A549 (cell line): Measurements from ENCODE around the gene EPB41L5.

ENCODE experiments used
- BHLHE40 ChIP-seq: IDR thresholded peaks from 2 replicates; pipeline ENCODE4 v1.6.1; 2012; ENCODE audit warnings: low read depth, low read length, inconsistent platforms
- CEBPB ChIP-seq, 2 experiments: fragments of >200 bp in 1 of 2; sonication (Bioruptor Twin) in 1 of 2; formaldehyde crosslinking in 1 of 2; IDR thresholded peaks; 2 replicates each; pipeline ENCODE4 v1.6.1; 2012 to 2016
- CHD4 ChIP-seq: fragments of 200-600 bp; sonication (generic); IDR thresholded peaks from 2 replicates; pipeline ENCODE4 v1.6.1; 2016; ENCODE audit warnings: antibody characterized with exemption, mild to moderate bottlenecking, borderline replicate concordance
- CTCF ChIP-seq: fragments of >200 bp; sonication (Bioruptor Twin); formaldehyde crosslinking; IDR thresholded peaks from 3 replicates; pipeline ENCODE4 v1.5.1; 2016
- HDAC2 ChIP-seq: fragments of 200-600 bp; sonication (generic); IDR thresholded peaks from 2 replicates; pipeline ENCODE4 v1.6.1; 2016
- MAX ChIP-seq: IDR thresholded peaks from 2 replicates; pipeline ENCODE4 v1.6.1; 2012
- RAD21 ChIP-seq, 2 experiments: fragments of >200 bp in 1 of 2; sonication (Bioruptor Twin) in 1 of 2; formaldehyde crosslinking in 1 of 2; IDR thresholded peaks in 1 of 2; conservative IDR thresholded peaks in 1 of 2; 2 replicates in 1 of 2; 3 replicates in 1 of 2; pipeline ENCODE4 v1.6.1; 2012 to 2018; ENCODE audit warnings: inconsistent platforms in 1 of 2
- USF2 ChIP-seq: fragments of 450-650 bp; IDR thresholded peaks from 2 replicates; pipeline ENCODE4 v1.6.1; 2014; ENCODE audit warnings: antibody characterized with exemption
- TF ChIP-seq, protein P1 (sequence below): IDR thresholded peaks from 2 replicates; pipeline ENCODE4 v1.6.1; 2012

GRCh38 chr2:120036145-120036544, 23.3 kb downstream of the EPB41L5 start:
- no peak for TF ChIP-seq CHD4
- TF ChIP-seq, protein P1, sequence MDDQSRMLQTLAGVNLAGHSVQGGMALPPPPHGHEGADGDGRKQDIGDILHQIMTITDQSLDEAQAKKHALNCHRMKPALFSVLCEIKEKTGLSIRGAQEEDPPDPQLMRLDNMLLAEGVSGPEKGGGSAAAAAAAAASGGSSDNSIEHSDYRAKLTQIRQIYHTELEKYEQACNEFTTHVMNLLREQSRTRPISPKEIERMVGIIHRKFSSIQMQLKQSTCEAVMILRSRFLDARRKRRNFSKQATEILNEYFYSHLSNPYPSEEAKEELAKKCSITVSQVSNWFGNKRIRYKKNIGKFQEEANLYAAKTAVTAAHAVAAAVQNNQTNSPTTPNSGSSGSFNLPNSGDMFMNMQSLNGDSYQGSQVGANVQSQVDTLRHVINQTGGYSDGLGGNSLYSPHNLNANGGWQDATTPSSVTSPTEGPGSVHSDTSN: no peak
- no peak for TF ChIP-seq USF2
- no peak for TF ChIP-seq RAD21 (conservative IDR thresholded peaks at IDR 0.05 in 1 of 2, IDR thresholded peaks at IDR 0.05 in 1 of 2)
- TF ChIP-seq MAX: no peak
- no peak for TF ChIP-seq CTCF
- TF ChIP-seq CEBPB (IDR thresholded peaks at IDR 0.05): no peak
- TF ChIP-seq BHLHE40: no peak
- no peak for TF ChIP-seq HDAC2
